Activated T-cell treated with anti-CD3 and anti-CD28 coated beads, Interleukin-2, amount 50 U/mL, for 48 hours (primary cell): Measurements from ENCODE around the gene SERPINB7.

Experiments used
- DNase-seq, 2 experiments: peaks; one replicate each; pipeline ENCODE4 v3.0.0-alpha.2; 2020

The SERPINB7 gene

DNA sequence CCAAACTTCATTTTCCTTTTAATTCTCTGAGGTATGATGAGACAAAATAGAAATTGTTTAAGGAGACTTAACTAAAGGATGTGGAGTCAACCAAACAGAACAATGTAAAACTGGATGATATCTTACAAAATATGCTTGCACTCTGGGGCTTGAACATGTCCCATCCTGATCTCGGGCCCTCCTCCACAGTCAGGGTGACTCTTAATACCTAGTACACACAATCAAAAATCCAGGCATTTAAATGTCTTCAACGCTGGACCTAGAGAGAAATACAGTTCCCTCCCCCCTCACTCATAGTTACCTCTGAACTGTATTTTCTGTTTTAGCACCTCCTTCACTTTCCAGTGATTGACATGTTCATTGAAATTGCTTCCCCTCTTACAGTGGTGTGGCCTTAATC is 75.4 kb downstream of the SERPINB7 start:
- no peak for DNase-seq
